Left ventricle myocardium inferior (tissue), 1 donor: Measurements from ENCODE around the gene NELL1. TPM values are rescaled to one million over a fixed set of nuclear protein-coding genes. Genes with fewer than 3 reads are reported as not detected.

ENCODE experiments used
- DNase-seq: peaks from one replicate; pipeline ENCODE4 v3.0.0-alpha.2; 2020
- H3K27ac ChIP-seq: fragments of 200-600 bp; replicated peaks from 2 replicates; pipeline ENCODE4 v1.8.0; 2021
- H3K27me3 ChIP-seq: fragments of 200-600 bp; 2 replicates; pipeline ENCODE4 v1.8.0; 2021; ENCODE audit warnings: low read depth
- H3K36me3 ChIP-seq: fragments of 200-600 bp; 2 replicates; pipeline ENCODE4 v1.8.0; 2021
- H3K4me1 ChIP-seq: fragments of 200-600 bp; 2 replicates; pipeline ENCODE4 v1.8.0; 2021
- H3K4me3 ChIP-seq: fragments of 200-600 bp; 2 replicates; pipeline ENCODE4 v1.8.0; 2021; ENCODE audit warnings: mild to moderate bottlenecking, moderate library complexity
- H3K9me3 ChIP-seq: fragments of 200-600 bp; replicated peaks from 2 replicates; pipeline ENCODE4 v1.8.0; 2021
- intact Hi-C: fragments of 100-400 bp; cut with micrococcal nuclease; formaldehyde crosslinking; loops from one replicate; pipeline ENCODE4 v1.11.0; 2022
- total RNA-seq: library from RNA; stranded (reverse); fragmentation: NEBNext Ultra II Directional; extraction: Animal tissue kit (Norgen Biotek cat#: 25700); gene quantifications from one replicate; pipeline ENCODE4 v1.2.1, GENCODE V29; 2021
- TF ChIP-seq, protein P1 (sequence below): fragments of 200-600 bp; IDR thresholded peaks from 2 replicates; pipeline ENCODE4 v1.8.0; 2021; ENCODE audit warnings: antibody characterized with exemption, mild to moderate bottlenecking, borderline replicate concordance
- donor health status: DM: no; HTN: yes; CAD: no; lungs with severe emphysema.

NELL1 gene
- total RNA-seq, 1 donor from 2014 or later = not detected

- no peak overlapping the region for H3K27ac ChIP-seq
- no peak for DNase-seq
- intact Hi-C loops = no loop called here
- no peaks in the 10 kb centered on the region for H3K27me3 ChIP-seq
- H3K4me3 ChIP-seq = no peak overlapping the region
- H3K9me3 ChIP-seq = no peaks in the 10 kb centered on the region
- no peaks in the 10 kb centered on the region for H3K36me3 ChIP-seq
- TF ChIP-seq, protein P1, sequence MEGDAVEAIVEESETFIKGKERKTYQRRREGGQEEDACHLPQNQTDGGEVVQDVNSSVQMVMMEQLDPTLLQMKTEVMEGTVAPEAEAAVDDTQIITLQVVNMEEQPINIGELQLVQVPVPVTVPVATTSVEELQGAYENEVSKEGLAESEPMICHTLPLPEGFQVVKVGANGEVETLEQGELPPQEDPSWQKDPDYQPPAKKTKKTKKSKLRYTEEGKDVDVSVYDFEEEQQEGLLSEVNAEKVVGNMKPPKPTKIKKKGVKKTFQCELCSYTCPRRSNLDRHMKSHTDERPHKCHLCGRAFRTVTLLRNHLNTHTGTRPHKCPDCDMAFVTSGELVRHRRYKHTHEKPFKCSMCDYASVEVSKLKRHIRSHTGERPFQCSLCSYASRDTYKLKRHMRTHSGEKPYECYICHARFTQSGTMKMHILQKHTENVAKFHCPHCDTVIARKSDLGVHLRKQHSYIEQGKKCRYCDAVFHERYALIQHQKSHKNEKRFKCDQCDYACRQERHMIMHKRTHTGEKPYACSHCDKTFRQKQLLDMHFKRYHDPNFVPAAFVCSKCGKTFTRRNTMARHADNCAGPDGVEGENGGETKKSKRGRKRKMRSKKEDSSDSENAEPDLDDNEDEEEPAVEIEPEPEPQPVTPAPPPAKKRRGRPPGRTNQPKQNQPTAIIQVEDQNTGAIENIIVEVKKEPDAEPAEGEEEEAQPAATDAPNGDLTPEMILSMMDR = no peak
- no peaks in the 10 kb centered on the region for H3K4me1 ChIP-seq
Observed at GRCh38 chr11:21560466-21560975, 891.1 kb downstream of the NELL1 start.

GRCh38 chr11:21561581-21561980 is 892.2 kb downstream of the NELL1 start:
- Histone ChIP-seq H3K27ac (no peak overlapping the region), H3K36me3 (no peaks in the 10 kb centered on the region), H3K27me3 (no peaks in the 10 kb centered on the region), H3K9me3 (no peaks in the 10 kb centered on the region), H3K4me1 (no peaks in the 10 kb centered on the region), H3K4me3 (no peak overlapping the region)
- no peak for DNase-seq
- TF ChIP-seq, protein P1 = no peak
- intact Hi-C loops = no loop called here

GRCh38 chr11:21564095-21564494 is 894.7 kb downstream of the NELL1 start:
- TF ChIP-seq, protein P1 = no peak
- intact Hi-C loops = no loop called here
- H3K36me3 ChIP-seq = no peaks in the 10 kb centered on the region
- H3K27ac ChIP-seq = no peak overlapping the region
- H3K9me3 ChIP-seq = no peaks in the 10 kb centered on the region
- no peaks in the 10 kb centered on the region for H3K4me1 ChIP-seq
- no peak for DNase-seq
- no peak overlapping the region for H3K4me3 ChIP-seq
- H3K27me3 ChIP-seq = no peaks in the 10 kb centered on the region

- no peaks in the 10 kb centered on the region for H3K4me1 ChIP-seq
- TF ChIP-seq, protein P1 = no peak
- intact Hi-C loops = no loop called here
- DNase-seq = no peak
- H3K27me3 ChIP-seq = no peaks in the 10 kb centered on the region
- no peak overlapping the region for H3K4me3 ChIP-seq
- H3K9me3 ChIP-seq = no peaks in the 10 kb centered on the region
- H3K27ac ChIP-seq = no peak overlapping the region
- H3K36me3 ChIP-seq = no peaks in the 10 kb centered on the region
Observed at GRCh38 chr11:21564833-21565682, 895.7 kb downstream of the NELL1 start.

DNA sequence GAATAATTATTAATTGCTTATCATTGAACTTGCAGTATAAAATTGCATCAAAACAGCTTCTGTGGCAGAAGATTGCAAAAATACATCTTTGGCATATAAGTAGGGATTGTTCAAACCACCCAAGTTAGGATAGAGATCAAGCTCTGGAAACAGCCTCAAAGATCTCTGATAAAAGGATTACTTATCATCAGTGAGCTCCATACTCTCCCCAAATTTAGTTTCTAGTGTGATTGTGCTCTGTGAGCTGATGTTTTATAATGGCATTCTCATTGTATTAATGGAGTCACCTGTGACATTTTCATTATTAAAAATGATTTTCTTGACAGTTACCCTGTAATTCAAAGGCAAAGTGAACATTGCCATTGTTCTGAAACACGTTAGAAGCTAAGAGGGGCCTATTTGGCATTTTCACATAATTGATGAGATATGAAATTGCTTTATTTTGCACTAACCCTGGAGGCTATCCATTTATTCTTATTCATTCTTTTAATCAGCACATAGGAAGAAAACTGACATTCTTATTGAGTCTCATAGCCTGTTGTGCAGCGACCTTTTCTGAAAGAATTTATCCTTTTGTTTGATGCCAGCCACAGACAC is 897.2 kb downstream of the NELL1 start:
- intact Hi-C loops = no loop called here
- Histone ChIP-seq H3K36me3 (no peaks in the 10 kb centered on the region), H3K27me3 (no peaks in the 10 kb centered on the region), H3K27ac (no peak overlapping the region), H3K9me3 (no peaks in the 10 kb centered on the region), H3K4me1 (no peaks in the 10 kb centered on the region), H3K4me3 (no peak overlapping the region)
- no peak for DNase-seq
- TF ChIP-seq, protein P1 = no peak
